ENCODE data around the gene OR2AT4. TPM values are rescaled to one million over a fixed set of nuclear protein-coding genes. Genes with fewer than 3 reads are reported as not detected.

Gene OR2AT4
- total and polyA plus RNA-seq, 2 of the 8 experiments (the other 6 are each of a cell fraction or from before 2014, with no cell fraction given): not detected

DNA sequence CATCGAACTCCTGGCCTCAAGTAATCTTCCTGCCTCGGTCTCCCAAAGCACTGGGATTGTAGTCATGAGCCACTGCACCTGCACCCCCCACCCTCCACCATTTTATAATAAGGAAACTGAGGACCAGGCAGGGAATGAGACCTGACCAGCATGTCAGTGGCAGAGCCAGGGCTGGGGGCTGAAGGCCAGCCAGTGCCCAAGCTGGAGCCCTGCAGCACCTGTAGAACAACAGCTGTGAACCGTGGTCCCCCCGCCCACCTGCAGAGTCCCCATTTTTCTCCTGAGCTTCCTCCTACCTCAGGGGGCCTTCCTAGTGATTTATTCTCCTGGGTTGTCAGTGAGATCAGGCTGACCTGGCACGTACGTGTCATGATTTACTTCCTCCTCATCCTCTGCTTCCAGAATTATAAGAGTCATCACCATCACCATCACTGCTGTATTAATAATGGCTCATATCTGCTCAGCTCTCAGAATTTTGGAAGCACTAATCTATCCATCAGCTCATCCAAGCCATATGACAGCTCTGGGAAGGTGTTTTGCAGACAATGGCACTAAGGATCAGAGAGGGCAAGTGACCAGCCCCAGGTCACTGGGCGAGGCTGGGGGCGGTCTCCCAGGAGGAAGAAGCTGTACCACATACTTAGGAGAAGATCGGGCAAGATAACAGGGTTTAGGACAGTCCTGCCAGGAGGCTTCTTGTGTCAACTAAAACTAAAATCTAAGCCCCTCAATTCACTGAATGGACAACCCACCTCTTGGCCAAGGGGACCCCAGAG is 48.7 kb upstream of the OR2AT4 start (continued):
- TF ChIP-seq, protein P1, sequence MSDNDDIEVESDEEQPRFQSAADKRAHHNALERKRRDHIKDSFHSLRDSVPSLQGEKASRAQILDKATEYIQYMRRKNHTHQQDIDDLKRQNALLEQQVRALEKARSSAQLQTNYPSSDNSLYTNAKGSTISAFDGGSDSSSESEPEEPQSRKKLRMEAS (IDR thresholded peaks at IDR 0.05): no peak
- no peak for TF ChIP-seq TAF7 (optimal IDR thresholded peaks at IDR 0.05; ENCODE audit: borderline replicate concordance, low read depth, low read length)
- TF ChIP-seq POU5F1 (IDR thresholded peaks at IDR 0.05; ENCODE audit: low read depth, low read length): no peak
- no peak for TF ChIP-seq KDM5A (IDR thresholded peaks at IDR 0.05; ENCODE audit: low read length)
- TF ChIP-seq BACH1 (IDR thresholded peaks at IDR 0.05; ENCODE audit: low read length): no peak
- TF ChIP-seq PHF8 (conservative IDR thresholded peaks at IDR 0.05; ENCODE audit: low read depth, low read length): no peak
- no peak for TF ChIP-seq MAFK (IDR thresholded peaks at IDR 0.05; ENCODE audit: low read depth, low read length)
- TF ChIP-seq, protein P2, sequence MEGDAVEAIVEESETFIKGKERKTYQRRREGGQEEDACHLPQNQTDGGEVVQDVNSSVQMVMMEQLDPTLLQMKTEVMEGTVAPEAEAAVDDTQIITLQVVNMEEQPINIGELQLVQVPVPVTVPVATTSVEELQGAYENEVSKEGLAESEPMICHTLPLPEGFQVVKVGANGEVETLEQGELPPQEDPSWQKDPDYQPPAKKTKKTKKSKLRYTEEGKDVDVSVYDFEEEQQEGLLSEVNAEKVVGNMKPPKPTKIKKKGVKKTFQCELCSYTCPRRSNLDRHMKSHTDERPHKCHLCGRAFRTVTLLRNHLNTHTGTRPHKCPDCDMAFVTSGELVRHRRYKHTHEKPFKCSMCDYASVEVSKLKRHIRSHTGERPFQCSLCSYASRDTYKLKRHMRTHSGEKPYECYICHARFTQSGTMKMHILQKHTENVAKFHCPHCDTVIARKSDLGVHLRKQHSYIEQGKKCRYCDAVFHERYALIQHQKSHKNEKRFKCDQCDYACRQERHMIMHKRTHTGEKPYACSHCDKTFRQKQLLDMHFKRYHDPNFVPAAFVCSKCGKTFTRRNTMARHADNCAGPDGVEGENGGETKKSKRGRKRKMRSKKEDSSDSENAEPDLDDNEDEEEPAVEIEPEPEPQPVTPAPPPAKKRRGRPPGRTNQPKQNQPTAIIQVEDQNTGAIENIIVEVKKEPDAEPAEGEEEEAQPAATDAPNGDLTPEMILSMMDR (IDR thresholded peaks at IDR 0.05; ENCODE audit: control extremely low read depth in 1 of 3, insufficient read depth in 1 of 3, low read depth in 1 of 3, low read length in 3 of 3): no peak
